Skeletal muscle satellite cell (primary cell): Measurements from ENCODE around the gene ALDH1L1.
"Not testable (repeated sequence)": the region's sequence is repeated elsewhere in the genome, so short reads cannot be mapped to it uniquely, and the experiment has no call there.

ENCODE experiments used
- H3K27me3 ChIP-seq: 2 replicates; pipeline ENCODE4 v1.7.0; 2013; ENCODE audit warnings: low read length; ENCODE audit not compliant: control insufficient read depth, insufficient read depth
- H3K36me3 ChIP-seq: 2 replicates; pipeline ENCODE4 v1.7.0; 2013; ENCODE audit warnings: mild to moderate bottlenecking, control low read depth, low read length; ENCODE audit not compliant: insufficient read depth
- H3K4me1 ChIP-seq: 2 replicates; pipeline ENCODE4 v1.7.0; 2013; ENCODE audit warnings: low read length; ENCODE audit not compliant: control insufficient read depth, insufficient read depth
- H3K4me2 ChIP-seq: 2 replicates; pipeline ENCODE4 v1.7.0; 2013; ENCODE audit warnings: mild to moderate bottlenecking, low read length
- H3K4me3 ChIP-seq: 2 replicates; pipeline ENCODE4 v1.7.0; 2013; ENCODE audit warnings: low read length
- H3K9ac ChIP-seq: 2 replicates; pipeline ENCODE4 v1.7.0; 2013; ENCODE audit warnings: mild to moderate bottlenecking, low read depth, low read length, moderate library complexity
- H3K9me3 ChIP-seq: replicated peaks from 2 replicates; pipeline ENCODE4 v1.7.0; 2013; ENCODE audit warnings: mild to moderate bottlenecking, control low read depth, low read length

ALDH1L1 gene

DNA sequence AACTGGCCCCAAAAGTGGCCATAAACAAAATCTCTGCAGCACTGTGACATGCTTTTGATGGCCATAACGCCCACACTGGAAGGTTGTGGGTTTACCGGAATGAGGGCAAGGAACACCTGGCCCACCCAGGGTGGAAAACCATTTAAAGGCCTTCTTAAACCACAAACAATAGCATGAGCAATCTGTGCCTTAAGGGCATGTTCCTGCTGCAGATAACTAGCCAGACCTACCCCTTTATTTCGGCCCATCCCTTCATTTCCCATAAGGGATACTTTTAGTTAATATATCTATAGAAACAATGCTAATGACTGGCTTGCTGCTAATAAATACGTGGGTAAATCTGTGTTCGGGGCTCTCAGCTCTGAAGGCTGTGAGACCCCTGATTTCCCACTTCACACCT is 88.3 kb downstream of the ALDH1L1 start:
- H3K4me3 ChIP-seq, H3K27me3 ChIP-seq, H3K36me3 ChIP-seq, H3K4me1 ChIP-seq, H3K4me2 ChIP-seq, H3K9ac ChIP-seq, H3K9me3 ChIP-seq: not testable (repeated sequence)

DNA sequence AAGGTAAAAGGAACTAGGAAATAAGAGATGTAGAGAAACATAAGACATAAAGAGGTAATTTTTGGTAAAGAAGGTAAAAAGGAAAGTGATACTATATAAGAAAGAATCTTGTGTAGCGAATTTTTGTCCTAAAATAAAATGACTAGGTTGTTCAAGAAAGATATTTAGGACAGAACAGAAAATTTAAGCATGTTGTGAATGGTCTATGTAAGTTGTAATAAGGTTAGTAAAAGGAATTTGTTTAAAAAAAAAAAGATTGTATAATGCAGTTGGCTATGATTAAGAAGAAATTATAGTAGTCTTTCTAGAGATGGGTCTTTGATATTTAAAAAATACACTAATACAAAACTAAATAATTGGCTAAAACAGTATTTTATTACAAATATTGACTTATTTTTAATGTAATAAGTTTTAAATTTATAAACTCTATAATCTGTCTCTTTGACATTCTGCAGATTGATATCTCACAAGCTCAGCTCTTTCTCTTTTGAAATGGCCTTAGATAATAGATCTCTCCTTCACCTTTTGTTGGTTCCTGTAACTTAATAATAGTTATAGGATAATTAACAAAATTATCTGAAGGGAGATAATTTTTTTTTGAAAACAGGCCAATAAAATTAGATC is 92.7 kb downstream of the ALDH1L1 start:
- Histone ChIP-seq H3K4me2 (no peak overlapping the region), H3K4me1 (peaks cover 8% of the 10 kb centered on the region), H3K4me3 (no peak overlapping the region), H3K9ac (no peak overlapping the region), H3K36me3 (no peaks in the 10 kb centered on the region), H3K27me3 (no peaks in the 10 kb centered on the region), H3K9me3 (no peaks in the 10 kb centered on the region)

DNA sequence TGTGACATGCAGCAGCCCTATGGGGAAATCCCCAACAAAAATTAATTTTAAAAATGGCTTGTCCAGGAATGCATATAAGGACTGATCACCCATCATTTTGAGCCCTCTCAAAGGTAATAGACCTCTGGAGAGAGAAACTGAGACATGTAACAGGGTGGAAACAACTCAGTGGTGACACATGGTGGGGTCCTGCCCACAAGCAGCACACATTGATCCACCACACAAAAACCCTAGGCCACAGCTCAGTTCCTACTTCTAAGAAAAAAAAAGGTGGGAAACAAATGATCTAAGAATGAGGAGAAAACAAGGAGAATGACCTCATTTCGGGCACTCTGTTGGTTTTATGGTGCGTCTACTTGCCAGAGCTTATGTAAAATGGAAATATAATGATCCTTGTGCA is 94.5 kb downstream of the ALDH1L1 start:
- no peaks in the 10 kb centered on the region for H3K27me3 ChIP-seq
- H3K4me2 ChIP-seq, result no peak overlapping the region
- no peaks in the 10 kb centered on the region for H3K9me3 ChIP-seq
- no peak overlapping the region for H3K9ac ChIP-seq
- no peak overlapping the region for H3K4me3 ChIP-seq
- peaks cover 17% of the 10 kb centered on the region for H3K4me1 ChIP-seq
- H3K36me3 ChIP-seq, result no peaks in the 10 kb centered on the region

DNA sequence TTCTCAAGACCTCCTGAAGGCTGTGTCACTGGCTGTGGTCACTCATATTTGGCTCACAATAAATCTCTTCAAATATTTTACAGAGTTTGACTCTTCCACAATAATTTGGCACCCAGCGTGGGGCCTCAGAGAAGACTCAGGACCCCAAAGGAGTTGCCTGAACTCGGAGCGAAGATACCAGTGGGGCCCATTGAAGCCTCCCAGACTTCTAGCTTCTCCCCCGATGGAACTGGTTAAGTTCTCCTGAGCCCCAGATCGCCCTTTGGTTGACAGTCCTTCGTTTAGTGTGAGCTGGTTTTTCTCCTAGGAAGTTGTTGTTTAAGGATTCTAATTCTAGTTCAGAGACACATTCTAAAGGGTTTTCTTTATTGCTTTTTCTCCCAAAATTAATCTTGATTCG is 95.1 kb downstream of the ALDH1L1 start:
- H3K4me3 ChIP-seq, result no peak overlapping the region
- peaks cover 17% of the 10 kb centered on the region for H3K4me1 ChIP-seq
- no peaks in the 10 kb centered on the region for H3K9me3 ChIP-seq
- H3K4me2 ChIP-seq, result no peak overlapping the region
- no peak overlapping the region for H3K9ac ChIP-seq
- no peaks in the 10 kb centered on the region for H3K27me3 ChIP-seq
- H3K36me3 ChIP-seq, result no peaks in the 10 kb centered on the region

DNA sequence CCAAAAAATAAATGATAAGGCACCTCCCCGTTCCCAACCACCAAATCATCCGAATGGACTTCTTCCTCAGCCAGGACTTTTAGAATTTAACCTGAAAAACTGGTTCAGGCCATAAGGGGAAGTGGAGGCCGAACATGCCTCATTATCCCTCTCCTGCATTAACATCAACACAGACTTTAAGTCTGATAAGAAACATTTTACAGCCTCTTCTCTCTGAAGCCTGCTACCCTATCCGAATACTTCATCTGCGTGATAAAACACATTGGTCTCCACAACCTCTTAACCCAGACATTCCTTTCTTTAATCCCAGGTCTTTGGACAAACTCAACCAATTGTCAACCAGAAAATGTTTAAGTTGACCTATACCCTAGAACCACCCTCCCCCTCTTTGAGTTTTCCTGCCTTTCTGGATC is 95.6 kb downstream of the ALDH1L1 start:
- Histone ChIP-seq H3K27me3 (no peaks in the 10 kb centered on the region), H3K36me3 (no peaks in the 10 kb centered on the region), H3K4me1 (peaks cover 17% of the 10 kb centered on the region), H3K9me3 (no peaks in the 10 kb centered on the region), H3K4me2 (peak overlapping the region; percentile 97), H3K9ac (peak overlapping the region; percentile 88), H3K4me3 (peak overlapping the region; percentile 87)

DNA sequence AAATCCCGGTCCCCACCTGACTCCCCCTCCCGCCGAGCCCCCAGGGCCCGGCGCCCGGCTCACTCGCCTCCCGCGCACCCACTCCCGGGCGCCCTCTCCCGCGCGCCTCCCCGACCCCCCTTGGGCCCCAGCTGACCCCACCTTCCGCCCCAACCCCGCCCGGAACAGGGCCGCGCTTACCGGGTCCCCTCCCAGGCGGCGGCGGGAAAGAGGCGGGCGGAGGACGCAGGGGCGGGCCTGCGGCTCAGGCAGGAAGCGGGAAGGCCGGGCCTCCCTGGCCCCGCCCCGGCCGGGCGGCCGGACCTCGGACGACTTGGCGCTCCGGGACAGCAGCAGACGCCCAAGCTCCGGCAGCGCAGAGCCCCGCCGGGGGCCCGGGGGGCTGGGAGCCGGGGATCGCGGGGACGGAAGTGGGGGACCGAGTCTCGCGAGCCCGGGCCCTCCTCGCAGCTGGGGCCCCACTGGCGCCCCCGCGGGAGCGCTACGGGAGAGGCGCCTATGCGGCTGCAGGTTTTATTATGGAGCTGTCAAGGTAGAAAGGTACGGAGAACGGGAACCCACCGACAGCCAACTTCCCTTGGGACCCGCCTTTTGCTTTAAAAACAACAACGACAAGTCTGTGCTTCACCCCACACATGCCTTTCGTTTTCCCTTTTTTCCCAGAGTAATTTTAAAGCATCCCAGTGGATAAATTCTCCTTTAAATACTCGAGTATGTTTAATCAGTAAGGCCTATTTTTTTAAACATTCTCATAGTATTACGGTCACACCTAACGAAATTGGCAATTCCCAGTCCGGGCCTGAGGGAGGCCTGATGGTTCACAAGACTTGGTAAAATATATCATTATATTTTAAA is 96.2 kb downstream of the ALDH1L1 start, which contains the start of gene SLC41A3:
Gene SLC41A3, minus strand, starts transcription at position 212 of the 855 bp plus-strand sequence. CDS start 15,905 bp downstream, outside the sequence.
- Histone ChIP-seq H3K36me3 (no peaks in the 10 kb centered on the region), H3K27me3 (no peaks in the 10 kb centered on the region)

DNA sequence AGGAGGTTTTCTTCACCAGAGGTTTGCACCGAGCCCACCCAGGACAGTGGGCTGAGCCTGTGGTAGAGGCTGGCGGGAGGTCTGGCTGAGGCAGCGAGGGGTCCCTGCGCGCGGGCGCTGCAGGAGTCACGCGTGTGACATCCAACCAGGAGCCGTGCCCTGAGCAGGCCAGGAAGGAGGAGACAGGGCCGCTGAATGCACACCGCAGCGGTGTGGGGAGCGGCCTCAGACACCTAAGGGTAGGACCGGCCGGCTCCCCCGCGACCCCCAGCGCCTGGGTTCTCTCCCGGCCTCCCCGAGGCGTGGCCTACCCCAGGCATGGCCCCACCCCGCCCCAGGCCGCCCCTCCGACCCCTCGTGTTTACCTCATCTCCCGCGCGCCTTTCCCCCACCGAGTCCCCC is 96.9 kb downstream of the ALDH1L1 start:
- H3K4me3 ChIP-seq, result peak overlapping the region; percentile 87
- no peaks in the 10 kb centered on the region for H3K36me3 ChIP-seq

More for the DNA sequence above, 96.2 kb downstream of the ALDH1L1 start, which contains the start of gene SLC41A3:
- peak within 1 kb of the TSS; percentile 87 for H3K4me3 ChIP-seq
- peak within 1 kb of the TSS; percentile 97 for H3K4me2 ChIP-seq
- no peaks in the 10 kb centered on the region for H3K9me3 ChIP-seq
- peak within 1 kb of the TSS; percentile 88 for H3K9ac ChIP-seq
- peaks cover 17% of the 10 kb centered on the region for H3K4me1 ChIP-seq

DNA sequence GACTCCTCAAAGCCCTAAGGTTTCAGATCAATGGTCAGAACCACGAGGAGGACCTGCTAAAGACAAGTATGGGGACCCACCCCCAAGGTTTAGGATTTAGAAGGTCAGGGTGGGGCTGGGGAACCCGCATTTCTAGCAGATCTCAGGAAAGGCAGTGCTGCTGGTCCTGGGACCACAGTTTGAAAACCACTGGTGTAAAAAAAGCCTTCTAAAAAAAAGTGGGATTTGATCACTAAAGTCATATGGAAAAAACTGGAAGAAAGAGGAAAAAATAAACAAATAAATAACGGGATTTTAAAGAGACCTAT is 97.3 kb downstream of the ALDH1L1 start:
- H3K9ac ChIP-seq, result peak overlapping the region; percentile 88
- no peaks in the 10 kb centered on the region for H3K36me3 ChIP-seq
- no peaks in the 10 kb centered on the region for H3K27me3 ChIP-seq
- H3K4me1 ChIP-seq, result peaks cover 17% of the 10 kb centered on the region
- no peaks in the 10 kb centered on the region for H3K9me3 ChIP-seq
- peak overlapping the region; percentile 87 for H3K4me3 ChIP-seq
- peak overlapping the region; percentile 97 for H3K4me2 ChIP-seq

More for the DNA sequence above, 96.9 kb downstream of the ALDH1L1 start:
- H3K4me1 ChIP-seq, result peaks cover 17% of the 10 kb centered on the region
- H3K9ac ChIP-seq, result peak overlapping the region; percentile 88
- H3K9me3 ChIP-seq, result no peaks in the 10 kb centered on the region
- peak overlapping the region; percentile 97 for H3K4me2 ChIP-seq
- H3K27me3 ChIP-seq, result no peaks in the 10 kb centered on the region

DNA sequence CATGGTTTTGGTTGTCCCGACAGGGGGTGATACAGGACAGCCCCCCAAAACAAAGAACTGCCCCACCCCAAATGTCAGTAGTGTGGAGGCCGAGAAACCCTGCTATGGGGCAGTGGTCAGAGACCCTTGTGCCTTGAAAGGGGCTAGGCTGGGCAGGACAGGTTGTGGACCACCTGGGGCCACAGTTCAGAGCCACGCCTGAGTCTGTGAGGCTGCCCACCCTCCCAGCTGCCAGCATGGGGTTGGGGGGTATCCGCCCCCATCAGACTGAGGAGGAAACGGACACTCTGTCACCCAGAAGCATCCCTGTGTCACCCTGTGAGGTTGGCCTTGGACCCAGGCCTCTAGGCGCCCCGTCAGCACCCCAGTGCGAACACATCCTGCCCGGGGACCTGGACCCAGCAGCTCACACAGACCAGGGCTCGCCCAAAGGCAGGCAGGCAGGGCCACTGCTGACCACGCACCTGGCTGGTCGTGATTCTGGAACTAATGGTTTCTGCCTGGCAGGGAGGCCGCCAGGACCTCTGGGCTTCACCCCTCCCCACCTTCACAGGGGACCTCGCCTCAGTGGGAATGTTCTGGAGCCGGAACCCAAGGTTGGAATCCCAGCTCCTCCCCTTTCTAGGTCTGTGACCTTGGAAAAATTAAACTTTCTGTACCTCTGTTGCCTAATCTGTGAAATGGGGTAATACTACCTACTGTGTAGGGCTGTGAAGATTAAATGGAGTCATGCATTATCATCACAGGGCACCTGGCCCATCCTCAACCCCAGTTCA is 97.8 kb downstream of the ALDH1L1 start:
- Histone ChIP-seq H3K9ac (no peak overlapping the region), H3K4me2 (peak overlapping the region; percentile 97), H3K4me1 (peaks cover 17% of the 10 kb centered on the region), H3K4me3 (peak overlapping the region; percentile 87), H3K27me3 (no peaks in the 10 kb centered on the region), H3K36me3 (no peaks in the 10 kb centered on the region), H3K9me3 (no peaks in the 10 kb centered on the region)

DNA sequence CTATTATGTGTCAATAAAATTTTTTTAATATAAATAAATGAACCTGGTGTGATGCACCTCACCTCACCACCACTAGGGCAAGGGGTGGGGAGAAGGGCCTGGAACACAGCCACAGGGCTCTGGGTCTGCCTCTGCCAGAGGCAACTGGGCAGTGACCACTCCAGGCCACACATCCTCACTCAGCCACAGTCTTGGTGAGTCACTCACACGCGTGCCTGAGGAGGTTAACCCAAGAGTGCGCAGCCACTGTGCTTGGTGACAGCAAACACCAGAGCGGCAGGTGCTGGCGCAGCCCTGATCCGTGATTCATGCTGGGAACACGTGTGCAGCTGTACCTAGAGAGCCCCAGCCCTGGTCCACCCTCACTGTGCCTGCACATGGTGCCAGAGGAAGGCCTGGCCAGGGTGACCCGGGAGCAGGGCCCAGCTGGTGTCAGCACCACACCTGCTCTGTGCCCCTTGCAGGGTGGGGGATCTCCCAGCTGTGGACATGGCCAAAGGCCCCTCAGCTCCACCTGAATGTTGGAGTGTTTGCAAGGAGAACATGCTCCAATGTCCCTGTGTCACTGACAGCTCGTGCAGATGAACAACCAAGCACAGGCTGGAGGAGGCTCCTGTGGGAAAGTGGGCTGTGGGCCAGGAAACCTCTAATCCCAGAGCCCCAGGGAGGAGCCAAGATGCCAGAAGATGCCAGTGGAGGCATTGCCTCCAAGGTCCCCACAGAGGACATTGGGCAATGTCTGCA is 98.6 kb downstream of the ALDH1L1 start:
- no peaks in the 10 kb centered on the region for H3K9me3 ChIP-seq
- no peak overlapping the region for H3K4me3 ChIP-seq
- H3K36me3 ChIP-seq, result no peaks in the 10 kb centered on the region
- H3K27me3 ChIP-seq, result no peaks in the 10 kb centered on the region
- H3K4me1 ChIP-seq, result peaks cover 17% of the 10 kb centered on the region
- H3K4me2 ChIP-seq, result peak overlapping the region; percentile 15
- H3K9ac ChIP-seq, result no peak overlapping the region

DNA sequence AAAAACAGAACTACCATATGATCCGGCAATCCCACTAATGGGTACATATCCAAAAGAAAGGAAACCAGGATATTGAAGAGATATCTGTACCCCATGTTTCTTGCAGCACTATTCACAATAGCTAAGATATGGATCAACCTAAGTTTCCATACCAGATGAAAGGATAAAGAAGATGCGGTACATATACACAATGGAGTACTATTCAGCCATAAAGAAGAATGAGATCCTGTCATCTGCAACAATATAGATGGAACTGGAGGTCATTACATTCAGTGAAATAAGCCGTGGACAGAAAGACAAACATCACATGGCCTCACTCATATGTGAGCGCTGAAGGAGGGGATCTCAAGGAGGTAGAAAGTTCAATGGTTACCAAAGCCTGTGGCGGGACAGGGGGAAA is 99.4 kb downstream of the ALDH1L1 start:
- H3K4me1 ChIP-seq, result peaks cover 17% of the 10 kb centered on the region
- H3K9me3 ChIP-seq, result no peaks in the 10 kb centered on the region
- no peak overlapping the region for H3K9ac ChIP-seq
- no peaks in the 10 kb centered on the region for H3K27me3 ChIP-seq
- no peak overlapping the region for H3K4me3 ChIP-seq
- no peak overlapping the region for H3K4me2 ChIP-seq
- H3K36me3 ChIP-seq, result no peaks in the 10 kb centered on the region
